Activated CD4-positive, alpha-beta T cell treated with anti-CD3 and anti-CD28 coated beads, Interleukin-10, Interleukin-2, amounts not matched to agents 100 ng/mL and 50 ng/mL, durations not matched to agents 16 hours and 8 hours (primary cell): Measurements from ENCODE around the gene PCMTD2.
A peak's percentile ranks its signal among the peaks of the same experiment; 100 is the strongest.

Source experiments
- DNase-seq: peaks from one replicate; pipeline ENCODE4 v3.0.0-alpha.2; 2020

PCMTD2 gene

GRCh38 chr20:64255361-64256281, at the start of gene PCMTD2:
Gene PCMTD2 (plus strand): TSS chr20:64255748. CDS start chr20:64259966, 4,218 bp downstream.
- peak; percentile 89 for DNase-seq

GRCh38 chr20:64206614-64207013, 48.9 kb upstream of the PCMTD2 start:
- no peak for DNase-seq

- no peak for DNase-seq
Measured at GRCh38 chr20:64207641-64208590, 47.6 kb upstream of the PCMTD2 start.

GRCh38 chr20:64209148-64209547, 46.4 kb upstream of the PCMTD2 start:
- DNase-seq = no peak

- DNase-seq = no peak
Measured at GRCh38 chr20:64210656-64211369, 44.7 kb upstream of the PCMTD2 start.

- no peak for DNase-seq
Measured at GRCh38 chr20:64211874-64212658, 43.5 kb upstream of the PCMTD2 start.

GRCh38 chr20:64212755-64213154, 42.8 kb upstream of the PCMTD2 start:
- DNase-seq = no peak

- no peak for DNase-seq
Measured at GRCh38 chr20:64214113-64214512, 41.4 kb upstream of the PCMTD2 start.

- no peak for DNase-seq
Measured at GRCh38 chr20:64214952-64215351, 40.6 kb upstream of the PCMTD2 start.

- no peak for DNase-seq
Measured at GRCh38 chr20:64216036-64216435, 39.5 kb upstream of the PCMTD2 start.

- no peak for DNase-seq
Measured at GRCh38 chr20:64216910-64217309, 38.6 kb upstream of the PCMTD2 start.

GRCh38 chr20:64217539-64218221, 37.9 kb upstream of the PCMTD2 start:
- no peak for DNase-seq

GRCh38 chr20:64219202-64219601, 36.3 kb upstream of the PCMTD2 start:
- DNase-seq = no peak

GRCh38 chr20:64219730-64220129, 35.8 kb upstream of the PCMTD2 start:
- DNase-seq = no peak

- no peak for DNase-seq
Measured at GRCh38 chr20:64220420-64220819, 35.1 kb upstream of the PCMTD2 start.

GRCh38 chr20:64220891-64221527, 34.5 kb upstream of the PCMTD2 start:
- no peak for DNase-seq

GRCh38 chr20:64222291-64222735, 33.2 kb upstream of the PCMTD2 start:
- DNase-seq = no peak

- no peak for DNase-seq
Measured at GRCh38 chr20:64222851-64223525, 32.6 kb upstream of the PCMTD2 start.

GRCh38 chr20:64223526-64224067, 32.0 kb upstream of the PCMTD2 start:
- DNase-seq = no peak
